Measurements from ENCODE around the gene SNRPA1. TPM values are rescaled to one million over a fixed set of nuclear protein-coding genes. Genes with fewer than 3 reads are reported as not detected.
A peak's percentile ranks its signal among the peaks of the same experiment; 100 is the strongest.

The SNRPA1 gene
- total and polyA plus RNA-seq, 12 donors, result 23.8 to 51.4 (median 29.9) TPM

DNA sequence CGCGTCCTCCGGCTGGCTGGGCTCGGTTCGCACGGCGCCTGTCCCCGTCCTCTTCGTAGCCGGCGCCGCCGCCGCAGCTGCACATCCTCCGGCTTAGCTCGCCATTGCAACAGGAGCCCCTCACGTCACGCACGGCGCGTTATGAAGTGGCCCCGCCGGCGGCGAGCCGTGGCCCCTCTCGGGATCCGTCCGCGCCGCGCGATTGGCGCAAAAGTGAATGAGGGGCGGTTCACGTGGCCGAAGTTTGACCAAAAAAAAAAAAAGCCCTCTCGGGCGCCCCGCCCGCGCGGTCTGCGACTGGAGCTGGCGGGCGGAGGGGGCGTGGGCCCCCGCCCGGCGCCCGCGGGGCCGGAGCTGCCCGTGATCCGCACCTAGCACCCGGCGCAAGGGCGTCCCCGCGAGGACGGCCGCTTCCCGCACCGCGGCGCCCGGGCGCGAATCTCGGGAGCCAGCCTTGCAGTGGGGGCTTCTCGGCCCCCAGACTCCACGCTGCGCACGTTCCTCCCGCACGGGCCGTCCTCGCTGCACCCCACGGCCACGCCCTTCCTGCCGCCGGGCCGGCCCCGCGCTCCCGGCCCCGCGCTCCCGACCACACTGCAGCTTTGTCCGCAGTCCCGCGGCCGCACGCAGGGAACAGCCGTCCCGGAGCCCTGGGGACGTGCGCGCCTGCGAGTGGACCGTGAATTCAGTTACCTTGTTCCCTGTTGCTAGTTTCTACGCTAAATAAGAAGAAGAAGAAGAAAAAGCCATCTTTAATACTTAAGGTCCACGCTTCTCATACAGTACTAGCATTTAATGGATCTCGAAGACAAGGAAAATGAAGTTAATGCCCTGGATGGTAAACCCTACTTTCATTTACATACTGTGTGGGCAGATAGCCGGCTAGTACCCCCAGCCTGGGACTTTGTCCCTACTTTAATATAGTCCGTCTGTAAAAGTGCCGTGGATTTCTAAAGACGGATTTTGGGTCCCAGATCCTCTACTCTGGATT lies 42.9 kb downstream of the SNRPA1 start, which contains the start of gene CHSY1:
TSS of gene CHSY1 (minus strand) at position 219 of the 991 bp plus-strand sequence. CDS start 592 bp downstream, outside the sequence.
- H3K9me3 ChIP-seq, result no peaks in the 10 kb centered on the region
- TF ChIP-seq, protein P1, sequence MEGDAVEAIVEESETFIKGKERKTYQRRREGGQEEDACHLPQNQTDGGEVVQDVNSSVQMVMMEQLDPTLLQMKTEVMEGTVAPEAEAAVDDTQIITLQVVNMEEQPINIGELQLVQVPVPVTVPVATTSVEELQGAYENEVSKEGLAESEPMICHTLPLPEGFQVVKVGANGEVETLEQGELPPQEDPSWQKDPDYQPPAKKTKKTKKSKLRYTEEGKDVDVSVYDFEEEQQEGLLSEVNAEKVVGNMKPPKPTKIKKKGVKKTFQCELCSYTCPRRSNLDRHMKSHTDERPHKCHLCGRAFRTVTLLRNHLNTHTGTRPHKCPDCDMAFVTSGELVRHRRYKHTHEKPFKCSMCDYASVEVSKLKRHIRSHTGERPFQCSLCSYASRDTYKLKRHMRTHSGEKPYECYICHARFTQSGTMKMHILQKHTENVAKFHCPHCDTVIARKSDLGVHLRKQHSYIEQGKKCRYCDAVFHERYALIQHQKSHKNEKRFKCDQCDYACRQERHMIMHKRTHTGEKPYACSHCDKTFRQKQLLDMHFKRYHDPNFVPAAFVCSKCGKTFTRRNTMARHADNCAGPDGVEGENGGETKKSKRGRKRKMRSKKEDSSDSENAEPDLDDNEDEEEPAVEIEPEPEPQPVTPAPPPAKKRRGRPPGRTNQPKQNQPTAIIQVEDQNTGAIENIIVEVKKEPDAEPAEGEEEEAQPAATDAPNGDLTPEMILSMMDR (IDR thresholded peaks at IDR 0.05), result peak in 8 of 9 donors; percentile 13 to 53 (median 26)
- H3K27me3 ChIP-seq, result no peaks in the 10 kb centered on the region
- WGBS, 2 donors, result 1% methylated on average over 100 to 105 of the region's 108 CpGs
- intact Hi-C loops (cut with DNase I), result loop anchor here in 8 of 10 donors (1.0 to 10.0 kb wide), 11 partner anchors 50 to 627 kb away; partner anchors contain the start of gene LRRK1 (in 2 of the 8)
- H3K4me1 ChIP-seq, result peaks cover 10 to 66% (median 61%) of the 10 kb centered on the region in 9 donors
- DNase-seq, result peak; percentile 94 to 95
- peak within 1 kb of the TSS; percentile 69 to 98 (median 89) for H3K4me3 ChIP-seq
- ATAC-seq, result peak; percentile 89 to 92 (median 90)
- peak within 1 kb of the TSS; percentile 84 to 97 (median 92) for H3K27ac ChIP-seq
- H3K36me3 ChIP-seq, result peaks cover 0 to 21% (median 0%) of the 10 kb centered on the region in 9 donors

DNA sequence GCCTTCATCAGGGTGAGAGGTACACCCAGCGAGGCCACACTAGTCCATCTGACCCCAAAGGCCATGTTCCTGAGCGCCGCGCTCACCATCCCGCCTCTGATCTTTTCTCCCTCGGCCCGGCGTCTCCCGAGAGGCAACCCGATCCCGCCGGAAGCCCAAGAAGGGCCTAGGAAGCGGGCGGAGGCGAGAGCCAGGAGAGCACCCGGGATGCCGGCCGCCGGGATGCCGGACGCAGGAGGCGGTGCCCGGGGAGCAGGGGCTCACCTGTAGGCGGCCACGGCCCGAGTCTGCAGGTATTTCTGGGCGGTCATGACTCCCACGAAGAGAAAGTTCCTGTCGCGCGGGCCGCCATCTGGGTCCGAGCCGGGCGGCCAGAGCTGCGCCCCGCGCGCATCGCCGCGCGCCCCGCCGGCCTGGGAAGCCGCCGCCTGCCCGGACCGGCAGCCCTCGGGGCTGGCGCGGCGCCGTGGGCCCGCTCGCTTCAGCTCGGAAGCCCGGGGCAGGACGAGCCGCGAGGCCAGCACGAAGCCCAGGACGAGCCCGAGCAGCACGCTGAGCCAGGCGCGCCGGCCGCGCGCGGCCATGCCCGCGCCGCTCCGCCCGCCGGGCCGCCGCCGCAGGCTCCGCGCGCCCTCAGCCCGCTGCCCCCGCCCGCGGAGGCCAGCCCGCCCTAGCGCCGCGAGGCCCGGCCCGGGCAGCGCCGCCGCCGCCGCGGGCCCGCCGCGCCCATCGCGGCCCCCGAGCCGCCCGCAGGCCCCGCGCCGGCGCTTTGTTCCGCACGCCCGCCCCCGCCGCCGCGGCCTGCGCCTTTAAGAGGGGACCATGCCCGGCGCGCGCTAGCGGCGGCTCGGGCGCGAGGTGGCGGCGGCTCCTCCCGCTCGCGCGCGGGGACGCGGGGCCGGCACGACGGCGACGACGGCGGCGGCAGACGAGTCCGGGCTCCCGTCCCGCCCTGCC lies 43.9 kb downstream of the SNRPA1 start:
- WGBS, 2 donors, result 0% methylated on average over 79 to 132 of the region's 150 CpGs
- H3K27ac ChIP-seq, result peak overlapping the region; percentile 84 to 97 (median 92)
- peaks cover 12 to 70% (median 66%) of the 10 kb centered on the region in 9 donors for H3K4me1 ChIP-seq
- DNase-seq (peak in 1 of 2 donors; percentile 51), ATAC-seq (peak in 6 of 8 donors; percentile 18 to 56 (median 34))
- H3K36me3 ChIP-seq, result peaks cover 0 to 23% (median 0%) of the 10 kb centered on the region in 9 donors
- TF ChIP-seq, protein P1 (IDR thresholded peaks at IDR 0.05), result no peak
- no peaks in the 10 kb centered on the region for H3K27me3 ChIP-seq
- intact Hi-C loops (cut with DNase I), result loop anchor here in 8 of 10 donors (2.0 to 10.0 kb wide), 10 partner anchors 49 to 626 kb away; partner anchors contain the start of gene LRRK1 (in 2 of the 8)
- H3K4me3 ChIP-seq, result peak overlapping the region; percentile 69 to 98 (median 89)
- H3K9me3 ChIP-seq, result no peaks in the 10 kb centered on the region

DNA sequence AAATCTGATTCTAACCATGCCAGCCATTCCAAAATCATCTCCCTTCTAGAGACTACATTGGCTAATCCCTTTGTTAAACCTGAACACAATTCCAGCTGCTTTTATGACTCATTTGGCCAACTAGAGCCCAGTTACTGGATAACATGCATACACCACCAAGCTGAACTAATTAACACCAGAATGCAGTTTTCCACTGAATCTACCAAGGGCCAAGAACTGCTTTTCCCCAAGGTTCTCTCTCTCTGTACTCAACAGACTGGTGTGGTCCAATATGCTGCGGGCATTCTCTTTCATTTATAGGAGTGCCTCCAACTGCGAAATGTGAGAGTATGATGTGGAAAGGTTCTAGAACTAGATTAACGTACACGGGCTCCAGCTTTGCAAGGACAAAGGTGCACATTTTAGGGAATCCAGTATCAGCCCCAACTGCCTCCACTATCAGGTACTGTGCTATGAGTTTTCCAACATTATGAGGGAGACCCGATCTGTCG lies 44.7 kb downstream of the SNRPA1 start:
- Histone ChIP-seq H3K36me3 (peaks cover 0 to 23% (median 0%) of the 10 kb centered on the region in 9 donors), H3K27me3 (no peaks in the 10 kb centered on the region), H3K9me3 (no peaks in the 10 kb centered on the region), H3K4me1 (peaks cover 12 to 70% (median 67%) of the 10 kb centered on the region in 9 donors), H3K4me3 (peak overlapping the region; percentile 69 to 98 (median 89)), H3K27ac (peak overlapping the region; percentile 42 to 96 (median 80))
- no peak for DNase-seq
- TF ChIP-seq, protein P1 (IDR thresholded peaks at IDR 0.05), result no peak
- intact Hi-C loops (cut with DNase I), result loop anchor here in 8 of 10 donors (2.0 to 10.0 kb wide), 10 partner anchors 48 to 626 kb away; partner anchors contain the start of gene LRRK1 (in 2 of the 8)
- peak in 2 of 8 donors; percentile 2 to 8 for ATAC-seq
- WGBS, 2 donors, result 11 to 15% methylated on average over 6 of the region's 6 CpGs
